Ovary (tissue), 9 donors: ENCODE results near the gene COL17A1. TPM values are rescaled to one million over a fixed set of nuclear protein-coding genes. Genes with fewer than 3 reads are reported as not detected.

Source experiments
- DNase-seq, 5 donors: peaks; one replicate each; pipeline ENCODE4 v3.0.0-alpha.2; 2019 to 2020
- H3K27ac ChIP-seq, 2 donors: fragments of 200-600 bp; one replicate each; pipeline versions ENCODE4 v1.5.1 to v1.8.0; 2019 to 2022
- H3K27me3 ChIP-seq: fragments of 200-600 bp; one replicate; pipeline ENCODE4 v1.8.0; 2022
- H3K36me3 ChIP-seq: fragments of 200-600 bp; sonication (generic); one replicate; pipeline ENCODE4 v1.5.1; 2019
- H3K4me1 ChIP-seq: one replicate; pipeline ENCODE4 v1.8.1; 2013; ENCODE audit warnings: mild to moderate bottlenecking, moderate library complexity; ENCODE audit not compliant: insufficient read depth
- H3K4me3 ChIP-seq: fragments of 200-600 bp; sonication (generic); one replicate; pipeline ENCODE4 v1.5.1; 2017
- H3K9me3 ChIP-seq, 2 donors: fragments of 200-600 bp in 1 of 2; sonication (generic) in 1 of 2; one replicate each; pipeline versions ENCODE4 v1.5.1 to v1.8.1; 2013 to 2019; ENCODE audit warnings: mild to moderate bottlenecking in 1 of 2, moderate library complexity in 1 of 2
- CTCF ChIP-seq, 3 donors: fragments of 450-650 bp in 2 of 3; fragments of 200-600 bp in 1 of 3; IDR thresholded peaks; one replicate each; pipeline versions ENCODE4 v1.5.1 to v1.8.0; 2016 to 2022; ENCODE audit warnings: antibody characterized with exemption in 3 of 3, mild to moderate bottlenecking in 1 of 3
- EP300 ChIP-seq: sonication (generic); formaldehyde crosslinking; IDR thresholded peaks from one replicate; pipeline ENCODE4 v1.6.1; 2017; ENCODE audit warnings: antibody characterized with exemption
- POLR2A ChIP-seq: fragments of 450-650 bp; IDR thresholded peaks from one replicate; pipeline ENCODE4 v1.6.1; 2017; ENCODE audit warnings: antibody characterized with exemption, mild to moderate bottlenecking, moderate library complexity
- WGBS, 3 donors: extraction: QIAGEN DNeasy Blood & Tissue Kit in 1 of 3; methylation state at CpG; one replicate each; pipeline versions ENCODE4 v1.1.5 to v1.1.7; 2013 to 2017; 5-methylcytosine and 5-hydroxymethylcytosine counted together
- intact Hi-C, 4 donors: fragments of 100-400 bp; cut with DNase I; formaldehyde crosslinking; loops; one replicate each; pipeline versions ENCODE4 v1.11.0 to v1.15.1; 2022 to 2023
- polyA plus RNA-seq, 2 donors: library from polyadenylated mRNA; stranded (reverse); fragments of 200-250 nt in 1 of 2; fragments of 350-450 nt in 1 of 2; fragmentation: Illumina TruSeq in 1 of 2; extraction: RNeasy Lipid Tissue Mini Kit (QIAGEN cat#74804) in 1 of 2; gene quantifications; one replicate each; pipeline ENCODE4 v1.2.3, GENCODE V29; 2013 to 2014
- total RNA-seq, 7 donors: library from RNA; depleted of rRNA in 2 of 7; stranded (reverse); fragments of >200 nt in 2 of 7; fragmentation: NEBNext Ultra II Directional in 3 of 7; extraction: Animal tissue kit (Norgen Biotek cat#: 25700) in 3 of 7; gene quantifications; one replicate each; pipeline versions ENCODE4 v1.1.0 to v1.2.4, GENCODE V29; 2016 to 2023
- donor health status: DM: no; HTN: no; CAD: no; lungs with moderate emphysema.
- donor health status: DM: no; HTN: no; CAD: no.
- donor health status: Bipolar disorder and iron deficiency.
- donor health status: DM: yes; HTN: yes; CAD: no.
- donor health status: DM: no; HTN: no; CAD: no.
- donor health status: DM: yes; HTN: yes; CAD: no.

COL17A1 gene
- total and polyA plus RNA-seq, 9 donors = 0.17 to 0.90 (median 0.46) TPM; not detected in 2

DNA sequence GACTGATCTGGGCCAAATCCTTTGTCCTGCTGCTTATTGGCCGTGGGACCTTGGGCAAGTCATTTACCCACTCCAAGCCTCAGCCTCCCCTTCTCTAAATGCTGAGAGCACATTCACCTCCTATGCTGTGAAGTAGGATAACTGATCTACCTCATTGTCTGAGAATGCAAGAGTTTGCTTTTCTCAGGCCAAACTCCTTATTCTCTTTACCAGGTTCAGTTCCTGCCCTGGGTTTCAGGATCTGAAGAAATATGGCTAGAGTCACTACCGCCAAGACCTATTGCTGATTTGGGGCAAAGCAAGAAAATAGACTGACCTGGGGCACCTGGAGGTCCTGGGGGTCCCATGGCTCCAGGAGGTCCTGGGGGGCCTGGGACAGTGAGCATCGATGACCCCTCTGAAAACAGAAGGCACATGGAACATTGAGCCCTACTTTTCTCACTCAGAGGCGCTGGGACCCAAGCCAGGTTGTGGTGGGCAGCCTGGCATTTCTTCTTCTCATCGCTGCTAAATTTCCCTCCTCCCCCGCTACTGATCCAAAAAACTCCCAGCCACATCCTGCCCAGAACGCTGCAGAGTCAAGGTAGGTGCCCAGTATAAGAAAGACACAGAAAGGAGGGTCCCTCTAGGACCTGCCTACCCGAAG, 42.4 kb downstream of the COL17A1 start:
- intact Hi-C loops = loop anchor here in 1 of 4 donors (5.0 kb wide), 2 partner anchors 164 to 946 kb away; no protein-coding TSS in a partner anchor
- Histone ChIP-seq H3K27me3 (no peaks in the 10 kb centered on the region), H3K4me3 (no peak overlapping the region), H3K4me1 (no peaks in the 10 kb centered on the region), H3K9me3 (no peaks in the 10 kb centered on the region), H3K27ac (no peak overlapping the region), H3K36me3 (no peaks in the 10 kb centered on the region)
- 75 to 87% (median 77%) methylated on average over 8 of the region's 8 CpGs for WGBS, 3 donors
- DNase-seq = no peak
- TF ChIP-seq EP300 (no peak), POLR2A (no peak)

DNA sequence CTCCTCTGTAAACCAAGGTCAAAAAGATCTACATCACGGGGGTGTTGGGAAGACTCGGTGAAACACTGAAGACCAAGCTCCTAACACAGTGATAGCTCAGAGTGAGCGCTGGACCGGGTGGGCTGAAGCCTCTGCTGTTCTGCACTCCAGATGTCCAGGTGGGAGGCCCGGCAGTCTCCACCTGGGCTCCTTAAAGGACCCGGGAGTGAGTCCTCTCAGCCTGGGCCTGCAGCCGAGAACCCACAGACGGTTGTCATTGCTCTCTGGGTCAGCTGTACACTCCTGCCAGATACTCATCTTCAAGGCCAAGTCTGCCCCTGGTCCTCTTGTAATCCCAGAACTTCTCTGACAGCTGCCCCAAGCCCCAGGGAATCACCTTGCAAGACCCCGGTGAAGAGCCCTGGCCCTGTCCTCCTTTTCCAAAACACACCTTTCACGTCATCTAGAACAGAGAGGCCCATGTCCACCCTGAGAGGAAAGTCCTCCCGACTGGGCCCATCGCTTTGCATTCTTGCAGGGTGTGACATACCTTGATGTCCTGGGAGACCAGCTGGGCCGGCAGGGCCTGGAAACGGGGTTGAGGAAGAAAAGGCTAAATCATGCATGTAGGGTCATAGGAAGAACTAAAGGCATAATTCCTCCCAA, 43.7 kb downstream of the COL17A1 start:
- no peak for DNase-seq
- intact Hi-C loops = loop anchor here in 1 of 4 donors (5.0 kb wide), 2 partner anchors 165 to 945 kb away; no protein-coding TSS in a partner anchor
- Histone ChIP-seq H3K27me3 (no peaks in the 10 kb centered on the region), H3K4me3 (no peak overlapping the region), H3K27ac (no peak overlapping the region), H3K9me3 (no peaks in the 10 kb centered on the region), H3K4me1 (no peaks in the 10 kb centered on the region), H3K36me3 (no peaks in the 10 kb centered on the region)
- 74 to 79% (median 76%) methylated on average over 14 of the region's 14 CpGs for WGBS, 3 donors
- no peak for TF ChIP-seq CTCF (IDR thresholded peaks at IDR 0.05)
- TF ChIP-seq EP300 = no peak
- TF ChIP-seq POLR2A = no peak

- 78 to 91% (median 80%) methylated on average over 9 of the region's 9 CpGs for WGBS, 3 donors
- Histone ChIP-seq H3K27me3 (no peaks in the 10 kb centered on the region), H3K4me3 (no peak overlapping the region), H3K4me1 (no peaks in the 10 kb centered on the region), H3K27ac (no peak overlapping the region), H3K36me3 (no peaks in the 10 kb centered on the region), H3K9me3 (no peaks in the 10 kb centered on the region)
- no peak for DNase-seq
- intact Hi-C loops = loop anchor here in 1 of 4 donors (5.0 kb wide), 2 partner anchors 166 to 944 kb away; no protein-coding TSS in a partner anchor
- TF ChIP-seq EP300 (no peak), POLR2A (no peak), CTCF (IDR thresholded peaks at IDR 0.05) (no peak)
These were observed 44.6 kb downstream of the COL17A1 start for GRCh38 chr10:104040862-104041789.

DNA sequence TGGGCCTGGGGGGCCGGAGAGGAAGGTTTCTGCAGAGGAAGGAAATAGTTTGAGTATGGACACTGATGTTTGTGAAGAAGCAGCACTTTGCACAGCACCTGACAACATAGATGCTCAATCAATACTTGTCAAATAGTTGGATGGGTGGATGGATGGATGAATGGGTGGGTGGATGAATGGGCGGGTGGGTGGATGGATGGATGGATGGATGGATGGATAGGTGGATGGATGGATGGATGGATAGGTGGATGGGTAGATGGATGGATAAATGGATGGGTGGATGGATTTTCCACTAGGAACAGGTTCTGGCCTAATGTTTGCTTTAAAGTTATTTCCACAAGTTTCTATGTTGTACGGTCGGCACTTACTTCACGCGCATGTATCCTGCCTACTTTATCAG, 45.3 kb downstream of the COL17A1 start:
- Histone ChIP-seq H3K27ac (no peak overlapping the region), H3K4me1 (no peaks in the 10 kb centered on the region), H3K27me3 (no peaks in the 10 kb centered on the region), H3K9me3 (no peaks in the 10 kb centered on the region), H3K36me3 (no peaks in the 10 kb centered on the region), H3K4me3 (no peak overlapping the region)
- intact Hi-C loops = loop anchor here in 1 of 4 donors (5.0 kb wide), 2 partner anchors 167 to 943 kb away; no protein-coding TSS in a partner anchor
- DNase-seq = no peak
- 50 to 73% (median 73%) methylated on average over 6 of the region's 6 CpGs for WGBS, 3 donors
- TF ChIP-seq POLR2A = no peak
- no peak for TF ChIP-seq EP300
- TF ChIP-seq CTCF (IDR thresholded peaks at IDR 0.05) = no peak
